ENCODE measurements around the gene SLC7A6OS. TPM values are rescaled to one million over a fixed set of nuclear protein-coding genes. Genes with fewer than 3 reads are reported as not detected.

SLC7A6OS gene
- total RNA-seq, 2 donors from 2014 or later = 22.5 to 26.0 TPM

DNA sequence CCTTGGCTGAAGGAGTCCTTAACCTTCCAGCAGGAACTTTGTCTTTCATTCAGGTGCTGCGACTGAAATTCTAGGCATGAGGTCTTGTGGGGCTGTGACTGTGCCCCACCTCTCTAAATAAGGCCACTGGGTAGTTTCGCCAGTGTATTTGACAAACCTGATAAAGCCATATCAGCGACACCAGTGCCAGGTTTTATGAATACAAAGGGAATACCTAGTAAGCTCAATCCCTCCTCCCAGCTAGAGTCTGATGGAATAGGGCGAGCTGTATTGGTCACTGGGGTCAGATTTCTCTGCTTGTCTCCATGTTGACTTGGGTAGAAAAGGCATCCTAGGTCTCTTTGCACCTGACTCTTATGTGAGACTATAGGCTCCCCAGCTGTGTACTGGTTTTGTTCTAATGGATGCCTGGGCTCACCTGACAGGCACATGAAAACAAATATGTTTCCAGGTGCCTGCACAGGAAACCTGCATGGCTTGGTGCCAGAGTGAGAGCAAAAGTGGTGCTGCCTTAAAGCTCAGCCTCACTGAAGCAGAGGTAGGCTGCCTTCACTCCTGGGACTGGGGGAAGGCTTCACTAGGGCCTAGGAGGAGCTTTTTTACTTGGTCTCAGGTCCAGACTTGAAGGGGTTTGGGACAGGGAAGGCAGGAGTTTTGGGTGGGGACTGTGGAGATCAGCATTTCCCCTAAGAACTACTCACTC is 38.1 kb downstream of the SLC7A6OS start:
- Histone ChIP-seq H3K27ac (ENCODE audit: low read depth, low read length) (no peak overlapping the region), H3K9me3 (ENCODE audit: control insufficient read depth, low read length) (no peaks in the 10 kb centered on the region), H3K9ac (ENCODE audit: extremely low read depth, low read length, poor library complexity, severe bottlenecking) (no peak overlapping the region), H3K36me3 (ENCODE audit: control insufficient read depth, insufficient read depth, low read length) (peaks cover 51% of the 10 kb centered on the region), H3K27me3 (ENCODE audit: control insufficient read depth, insufficient read depth, low read length, poor library complexity, severe bottlenecking) (no peaks in the 10 kb centered on the region), H3K4me3 (ENCODE audit: low read length) (no peak overlapping the region), H3K4me1 (ENCODE audit: control insufficient read depth, insufficient read depth, low read length) (peaks cover 18% of the 10 kb centered on the region)
- Mint-ChIP-seq H3K9me3 (no peaks in the 10 kb centered on the region), H3K27ac (peak overlapping the region; percentile 63), H3K36me3 (ENCODE audit: low read depth) (peaks cover 32% of the 10 kb centered on the region), H3K27me3 (ENCODE audit: insufficient read depth) (no peaks in the 10 kb centered on the region), H3K4me1 (peaks cover 38% of the 10 kb centered on the region), H3K4me3 (no peak overlapping the region)
- DNase-seq = peak; percentile 63
- WGBS, 2 experiments (ENCODE audit: insufficient coverage in 1 of 2, insufficient read length in 1 of 2) = 68 to 96% methylated on average over 4 of the region's 4 CpGs
- TF ChIP-seq, protein P1, sequence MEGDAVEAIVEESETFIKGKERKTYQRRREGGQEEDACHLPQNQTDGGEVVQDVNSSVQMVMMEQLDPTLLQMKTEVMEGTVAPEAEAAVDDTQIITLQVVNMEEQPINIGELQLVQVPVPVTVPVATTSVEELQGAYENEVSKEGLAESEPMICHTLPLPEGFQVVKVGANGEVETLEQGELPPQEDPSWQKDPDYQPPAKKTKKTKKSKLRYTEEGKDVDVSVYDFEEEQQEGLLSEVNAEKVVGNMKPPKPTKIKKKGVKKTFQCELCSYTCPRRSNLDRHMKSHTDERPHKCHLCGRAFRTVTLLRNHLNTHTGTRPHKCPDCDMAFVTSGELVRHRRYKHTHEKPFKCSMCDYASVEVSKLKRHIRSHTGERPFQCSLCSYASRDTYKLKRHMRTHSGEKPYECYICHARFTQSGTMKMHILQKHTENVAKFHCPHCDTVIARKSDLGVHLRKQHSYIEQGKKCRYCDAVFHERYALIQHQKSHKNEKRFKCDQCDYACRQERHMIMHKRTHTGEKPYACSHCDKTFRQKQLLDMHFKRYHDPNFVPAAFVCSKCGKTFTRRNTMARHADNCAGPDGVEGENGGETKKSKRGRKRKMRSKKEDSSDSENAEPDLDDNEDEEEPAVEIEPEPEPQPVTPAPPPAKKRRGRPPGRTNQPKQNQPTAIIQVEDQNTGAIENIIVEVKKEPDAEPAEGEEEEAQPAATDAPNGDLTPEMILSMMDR (conservative IDR thresholded peaks at IDR 0.05) = no peak

DNA sequence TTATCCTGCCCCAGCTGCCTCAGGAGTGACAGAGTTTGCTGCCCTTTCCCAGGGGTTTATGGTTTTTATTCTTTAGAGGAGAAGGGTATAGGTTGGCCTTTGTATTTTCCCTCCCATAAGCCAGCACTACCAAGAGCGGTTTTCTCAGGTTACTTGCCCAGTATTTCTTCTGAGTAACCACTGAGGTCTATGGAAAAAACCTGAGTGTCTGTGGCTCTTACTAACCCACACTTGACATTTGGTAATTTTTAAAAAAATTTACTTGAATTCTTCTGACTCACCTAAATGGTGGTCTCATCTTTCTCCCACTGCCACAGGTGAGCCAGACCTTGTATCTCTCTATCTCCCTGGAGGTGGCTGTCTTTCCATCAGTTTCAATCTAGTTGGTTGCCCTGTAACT is 40.4 kb downstream of the SLC7A6OS start:
- H3K27ac Mint-ChIP-seq = no peak overlapping the region
- H3K9me3 ChIP-seq (ENCODE audit: control insufficient read depth, low read length) = no peaks in the 10 kb centered on the region
- no peaks in the 10 kb centered on the region for H3K27me3 Mint-ChIP-seq (ENCODE audit: insufficient read depth)
- peaks cover 27% of the 10 kb centered on the region for H3K36me3 Mint-ChIP-seq (ENCODE audit: low read depth)
- no peak overlapping the region for H3K4me3 Mint-ChIP-seq
- H3K4me3 ChIP-seq (ENCODE audit: low read length) = no peak overlapping the region
- H3K4me1 ChIP-seq (ENCODE audit: control insufficient read depth, insufficient read depth, low read length) = peaks cover 18% of the 10 kb centered on the region
- no peak overlapping the region for H3K27ac ChIP-seq (ENCODE audit: low read depth, low read length)
- peaks cover 40% of the 10 kb centered on the region for H3K4me1 Mint-ChIP-seq
- 60 to 71% methylated on average over 1 of the region's 1 CpG for WGBS, 2 experiments (ENCODE audit: insufficient coverage in 1 of 2, insufficient read length in 1 of 2)
- H3K27me3 ChIP-seq (ENCODE audit: control insufficient read depth, insufficient read depth, low read length, poor library complexity, severe bottlenecking) = no peaks in the 10 kb centered on the region
- TF ChIP-seq, protein P1 (conservative IDR thresholded peaks at IDR 0.05) = no peak
- H3K9me3 Mint-ChIP-seq = no peaks in the 10 kb centered on the region
- no peak for DNase-seq
- no peak overlapping the region for H3K9ac ChIP-seq (ENCODE audit: extremely low read depth, low read length, poor library complexity, severe bottlenecking)
- H3K36me3 ChIP-seq (ENCODE audit: control insufficient read depth, insufficient read depth, low read length) = peaks cover 39% of the 10 kb centered on the region

DNA sequence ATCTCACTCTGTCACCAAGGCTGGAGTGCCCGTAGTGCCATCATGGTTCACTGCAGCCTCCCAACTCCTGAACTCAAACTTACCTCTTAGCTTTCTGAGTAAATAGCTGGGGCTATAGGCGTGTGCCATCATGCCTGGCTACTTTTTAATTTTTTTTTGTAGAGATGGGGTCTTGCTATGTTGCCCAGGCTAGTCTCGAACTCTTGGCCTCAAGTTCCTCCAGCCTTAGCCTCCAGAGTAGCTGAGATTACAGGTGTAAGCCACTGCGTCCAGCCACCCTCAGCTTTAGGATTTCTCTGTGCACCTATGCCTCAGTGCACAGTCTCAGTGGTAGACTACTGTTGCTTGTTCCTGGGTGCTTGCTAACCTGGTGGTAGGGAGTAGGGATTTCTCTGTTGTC is 41.0 kb downstream of the SLC7A6OS start:
- no peaks in the 10 kb centered on the region for H3K27me3 Mint-ChIP-seq (ENCODE audit: insufficient read depth)
- Histone ChIP-seq H3K9ac (ENCODE audit: extremely low read depth, low read length, poor library complexity, severe bottlenecking) (no peak overlapping the region), H3K27me3 (ENCODE audit: control insufficient read depth, insufficient read depth, low read length, poor library complexity, severe bottlenecking) (no peaks in the 10 kb centered on the region), H3K9me3 (ENCODE audit: control insufficient read depth, low read length) (no peaks in the 10 kb centered on the region), H3K36me3 (ENCODE audit: control insufficient read depth, insufficient read depth, low read length) (peaks cover 35% of the 10 kb centered on the region), H3K4me1 (ENCODE audit: control insufficient read depth, insufficient read depth, low read length) (peaks cover 18% of the 10 kb centered on the region), H3K4me3 (ENCODE audit: low read length) (no peak overlapping the region), H3K27ac (ENCODE audit: low read depth, low read length) (no peak overlapping the region)
- TF ChIP-seq, protein P1 (conservative IDR thresholded peaks at IDR 0.05) = no peak
- H3K4me1 Mint-ChIP-seq = peaks cover 44% of the 10 kb centered on the region
- H3K27ac Mint-ChIP-seq = no peak overlapping the region
- no peaks in the 10 kb centered on the region for H3K9me3 Mint-ChIP-seq
- no peak overlapping the region for H3K4me3 Mint-ChIP-seq
- H3K36me3 Mint-ChIP-seq (ENCODE audit: low read depth) = peaks cover 25% of the 10 kb centered on the region
- WGBS, 2 experiments (ENCODE audit: insufficient coverage in 1 of 2, insufficient read length in 1 of 2) = 98 to 100% methylated on average over 2 to 4 of the region's 4 CpGs
- no peak for DNase-seq
